Neuronal stem cell (in vitro differentiated cells): ENCODE measurements around the gene IRF3.

Source experiments
- DNase-seq: peaks from one replicate; pipeline ENCODE4 v3.0.0-alpha.2; 2013; ENCODE audit warnings: low spot score
- H2AFZ ChIP-seq: one replicate; pipeline ENCODE4 v1.6.1; 2013; ENCODE audit warnings: mild to moderate bottlenecking, low read length, inconsistent platforms
- H2AK5ac ChIP-seq: 2 replicates; pipeline ENCODE4 v1.6.1; 2013; ENCODE audit warnings: low read depth, mild to moderate bottlenecking, inconsistent platforms, low read length, moderate library complexity, mixed read lengths
- H2BK120ac ChIP-seq: 2 replicates; pipeline ENCODE4 v1.6.1; 2013; ENCODE audit warnings: low read depth, mild to moderate bottlenecking, inconsistent platforms, low read length, moderate library complexity, mixed read lengths
- H2BK12ac ChIP-seq: one replicate; pipeline ENCODE4 v1.6.1; 2013; ENCODE audit warnings: low read length, inconsistent platforms
- H2BK15ac ChIP-seq: 2 replicates; pipeline ENCODE4 v1.6.1; 2013; ENCODE audit warnings: mild to moderate bottlenecking, low read length, inconsistent platforms, mixed read lengths
- H2BK5ac ChIP-seq: one replicate; pipeline ENCODE4 v1.6.1; 2013; ENCODE audit warnings: inconsistent platforms, mild to moderate bottlenecking, low read length, moderate library complexity
- H3K14ac ChIP-seq: one replicate; pipeline ENCODE4 v1.6.1; 2013; ENCODE audit warnings: low read length, inconsistent platforms
- H3K18ac ChIP-seq: 2 replicates; pipeline ENCODE4 v1.6.1; 2013; ENCODE audit warnings: low read length, inconsistent platforms
- H3K23ac ChIP-seq: 2 replicates; pipeline ENCODE4 v1.6.1; 2013; ENCODE audit warnings: low read depth, mild to moderate bottlenecking, mixed read lengths, low read length, inconsistent platforms; ENCODE audit not compliant: poor library complexity
- H3K27ac ChIP-seq: replicated peaks from 3 replicates; pipeline ENCODE4 v1.5.1; 2013; ENCODE audit warnings: low read length, inconsistent platforms
- H3K27me3 ChIP-seq, 3 experiments: 2 replicates each; pipeline ENCODE4 v1.6.1; 2013; ENCODE audit warnings: low read length in 3 of 3, mild to moderate bottlenecking in 2 of 3, inconsistent platforms in 1 of 3, low read depth in 1 of 3, mixed read lengths in 1 of 3, moderate library complexity in 1 of 3; ENCODE audit not compliant: control insufficient read depth in 3 of 3, insufficient read depth in 3 of 3
- H3K36me3 ChIP-seq, 2 donors: replicated peaks in 1 of 2; 2 replicates each; pipeline ENCODE4 v1.6.1; 2013; ENCODE audit warnings: low read length in 2 of 2; ENCODE audit not compliant: control insufficient read depth in 2 of 2, insufficient read depth in 2 of 2
- H3K4ac ChIP-seq: 2 replicates; pipeline ENCODE4 v1.6.1; 2013; ENCODE audit warnings: inconsistent platforms, mild to moderate bottlenecking, low read length, moderate library complexity
- H3K4me1 ChIP-seq, 2 donors: 1 replicate in 1 of 2; 2 replicates in 1 of 2; pipeline ENCODE4 v1.6.1; 2013; ENCODE audit warnings: low read length in 2 of 2, low read depth in 1 of 2; ENCODE audit not compliant: control insufficient read depth in 2 of 2, insufficient read depth in 1 of 2
- H3K4me2 ChIP-seq: one replicate; pipeline ENCODE4 v1.6.1; 2013; ENCODE audit warnings: mild to moderate bottlenecking, low read length, inconsistent platforms; ENCODE audit not compliant: insufficient read depth, poor library complexity, severe bottlenecking
- H3K4me3 ChIP-seq, 2 donors: 2 replicates each; pipeline ENCODE4 v1.5.1; 2013; ENCODE audit warnings: low read length in 2 of 2, mild to moderate bottlenecking in 2 of 2, inconsistent platforms in 1 of 2, moderate library complexity in 1 of 2
- H3K79me1 ChIP-seq: one replicate; pipeline ENCODE4 v1.6.1; 2013; ENCODE audit warnings: low read depth, mild to moderate bottlenecking, inconsistent platforms, low read length, moderate library complexity
- H3K9ac ChIP-seq: one replicate; pipeline ENCODE4 v1.6.1; 2013; ENCODE audit warnings: mild to moderate bottlenecking, low read depth, low read length, inconsistent platforms; ENCODE audit not compliant: poor library complexity
- H3K9me3 ChIP-seq, 2 donors: replicated peaks in 1 of 2; 2 replicates each; pipeline versions ENCODE3 to v1.6.1; 2013; ENCODE audit warnings: low read length in 2 of 2, mild to moderate bottlenecking in 2 of 2, inconsistent platforms in 1 of 2, low read depth in 1 of 2, mixed read lengths in 1 of 2, moderate library complexity in 1 of 2; ENCODE audit not compliant: control insufficient read depth in 2 of 2, insufficient read depth in 1 of 2
- H4K8ac ChIP-seq: one replicate; pipeline ENCODE4 v1.6.1; 2013; ENCODE audit warnings: low read depth, mild to moderate bottlenecking, inconsistent platforms, low read length, moderate library complexity
- H4K91ac ChIP-seq: one replicate; pipeline ENCODE4 v1.6.1; 2013; ENCODE audit warnings: low read length, low read depth, mild to moderate bottlenecking, inconsistent platforms; ENCODE audit not compliant: poor library complexity
- WGBS, 2 donors: extraction: QIAGEN DNeasy Blood & Tissue Kit; methylation state at CpG; one replicate each; pipeline ENCODE4 v1.1.7; 2013; ENCODE audit warnings: missing lambda C conversion rate in 2 of 2, mixed read lengths in 1 of 2; ENCODE audit not compliant: insufficient read length in 2 of 2, insufficient replicate concordance in 1 of 2; ENCODE audit errors: extremely low coverage in 2 of 2; 5-methylcytosine and 5-hydroxymethylcytosine counted together

Gene IRF3

GRCh38 chr19:49684983-49685553 is 19.4 kb upstream of the IRF3 start:
- H2BK15ac ChIP-seq, result no peak overlapping the region
- H2BK120ac ChIP-seq, result no peak overlapping the region
- H3K18ac ChIP-seq, result no peak overlapping the region
- H4K91ac ChIP-seq, result no peak overlapping the region
- WGBS, 2 donors, result no CpG with 5 or more reads among the region's 13 CpGs
- no peak overlapping the region for H3K14ac ChIP-seq
- H3K79me1 ChIP-seq, result peaks cover 27% of the 10 kb centered on the region
- no peak overlapping the region for H2BK5ac ChIP-seq
- H3K27ac ChIP-seq, result no peak overlapping the region
- no peak overlapping the region for H2AK5ac ChIP-seq
- H3K36me3 ChIP-seq, result peaks cover 51 to 93% of the 10 kb centered on the region in 2 donors
- no peak overlapping the region for H3K4ac ChIP-seq
- H3K9me3 ChIP-seq, result no peaks in the 10 kb centered on the region
- no peak overlapping the region for H3K9ac ChIP-seq
- DNase-seq, result no peak
- no peak overlapping the region for H4K8ac ChIP-seq
- H3K4me2 ChIP-seq, result no peak overlapping the region
- H3K4me1 ChIP-seq, result peaks cover 19 to 23% of the 10 kb centered on the region in 2 donors
- no peak overlapping the region for H3K23ac ChIP-seq
- H2AFZ ChIP-seq, result no peak overlapping the region
- no peaks in the 10 kb centered on the region for H3K27me3 ChIP-seq
- no peak overlapping the region for H2BK12ac ChIP-seq
- H3K4me3 ChIP-seq, result no peak overlapping the region

- H3K4me1 ChIP-seq, result peaks cover 22 to 29% of the 10 kb centered on the region in 2 donors
- H4K91ac ChIP-seq, result no peak overlapping the region
- no CpG with 5 or more reads among the region's 35 CpGs for WGBS, 2 donors
- no peak overlapping the region for H3K9ac ChIP-seq
- DNase-seq, result no peak
- H3K18ac ChIP-seq, result peak overlapping the region; percentile 87
- H3K23ac ChIP-seq, result peak overlapping the region; percentile 85
- H3K14ac ChIP-seq, result no peak overlapping the region
- H2BK12ac ChIP-seq, result no peak overlapping the region
- no peak overlapping the region for H3K4me2 ChIP-seq
- H2BK15ac ChIP-seq, result no peak overlapping the region
- H3K4ac ChIP-seq, result no peak overlapping the region
- peaks cover 51 to 91% of the 10 kb centered on the region in 2 donors for H3K36me3 ChIP-seq
- no peak overlapping the region for H2BK5ac ChIP-seq
- no peaks in the 10 kb centered on the region for H3K27me3 ChIP-seq
- peaks cover 26% of the 10 kb centered on the region for H3K79me1 ChIP-seq
- H3K27ac ChIP-seq, result no peak overlapping the region
- H3K9me3 ChIP-seq, result no peaks in the 10 kb centered on the region
- H2BK120ac ChIP-seq, result no peak overlapping the region
- no peak overlapping the region for H4K8ac ChIP-seq
- peak overlapping the region in 1 of 2 donors; percentile 42 for H3K4me3 ChIP-seq
- no peak overlapping the region for H2AFZ ChIP-seq
- peak overlapping the region; percentile 46 for H2AK5ac ChIP-seq
Observed at GRCh38 chr19:49684251-49684982, 18.8 kb upstream of the IRF3 start.

GRCh38 chr19:49683814-49684250 is 18.2 kb upstream of the IRF3 start:
- Histone ChIP-seq H3K23ac (peak overlapping the region; percentile 85), H3K9ac (peak overlapping the region; percentile 21), H2BK15ac (no peak overlapping the region), H3K4ac (no peak overlapping the region), H2AFZ (no peak overlapping the region), H2BK12ac (no peak overlapping the region), H2BK5ac (no peak overlapping the region), H3K14ac (no peak overlapping the region), H2AK5ac (peak overlapping the region; percentile 46), H3K79me1 (peaks cover 22% of the 10 kb centered on the region), H4K8ac (no peak overlapping the region), H3K18ac (peak overlapping the region; percentile 87), H4K91ac (no peak overlapping the region), H3K4me3 (peak overlapping the region in 1 of 2 donors; percentile 48), H2BK120ac (no peak overlapping the region), H3K4me2 (no peak overlapping the region), H3K36me3 (peaks cover 48 to 88% of the 10 kb centered on the region in 2 donors), H3K27ac (no peak overlapping the region), H3K4me1 (peaks cover 21 to 31% of the 10 kb centered on the region in 2 donors), H3K9me3 (no peaks in the 10 kb centered on the region), H3K27me3 (no peaks in the 10 kb centered on the region)
- DNase-seq, result no peak
- no CpG with 5 or more reads among the region's 18 CpGs for WGBS, 2 donors

GRCh38 chr19:49682274-49682673 is 16.6 kb upstream of the IRF3 start:
- Histone ChIP-seq H2AK5ac (no peak overlapping the region), H2BK5ac (no peak overlapping the region), H3K27me3 (no peaks in the 10 kb centered on the region), H3K36me3 (peaks cover 45 to 75% of the 10 kb centered on the region in 2 donors), H2BK12ac (no peak overlapping the region), H3K18ac (no peak overlapping the region), H3K14ac (no peak overlapping the region), H2BK120ac (no peak overlapping the region), H3K9me3 (no peaks in the 10 kb centered on the region), H3K27ac (no peak overlapping the region), H2AFZ (no peak overlapping the region), H3K23ac (no peak overlapping the region), H3K4me3 (no peak overlapping the region), H3K4ac (no peak overlapping the region), H2BK15ac (no peak overlapping the region), H4K8ac (no peak overlapping the region), H3K4me2 (no peak overlapping the region), H3K4me1 (peaks cover 19 to 23% of the 10 kb centered on the region in 2 donors), H4K91ac (no peak overlapping the region), H3K9ac (no peak overlapping the region), H3K79me1 (peaks cover 21% of the 10 kb centered on the region)
- no CpG with 5 or more reads among the region's 8 CpGs for WGBS, 2 donors
- DNase-seq, result no peak
